ENCODE results near the gene SSBP3. TPM values are rescaled to one million over a fixed set of nuclear protein-coding genes. Genes with fewer than 3 reads are reported as not detected.

The SSBP3 gene
- total RNA-seq, 1 donor from 2014 or later, result 44.0 TPM

DNA sequence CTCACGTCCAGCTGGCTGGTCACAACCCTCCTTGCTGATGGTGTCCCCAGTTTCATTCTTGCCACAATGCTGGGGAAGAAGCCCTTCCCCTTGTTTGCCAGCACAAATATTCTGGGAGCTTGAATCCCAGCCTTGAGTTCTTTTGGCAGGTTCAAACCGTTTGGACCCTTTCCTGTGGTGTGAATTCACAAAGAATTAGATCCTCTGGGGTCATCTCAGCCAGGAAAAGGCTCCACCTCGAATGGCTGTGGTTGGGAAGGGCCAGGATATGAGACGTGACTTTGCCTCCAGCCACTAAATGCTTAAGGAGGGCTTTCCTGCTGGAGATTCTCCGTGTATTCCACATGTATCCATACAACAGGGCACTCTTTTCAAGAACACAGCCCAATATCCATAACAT lies 139.3 kb downstream of the SSBP3 start:
- ATAC-seq (no peak), DNase-seq (no peak)
- H3K4me1 ChIP-seq, result peaks cover 19% of the 10 kb centered on the region
- H3K4me3 ChIP-seq, result no peak overlapping the region
- TF ChIP-seq, protein P1, sequence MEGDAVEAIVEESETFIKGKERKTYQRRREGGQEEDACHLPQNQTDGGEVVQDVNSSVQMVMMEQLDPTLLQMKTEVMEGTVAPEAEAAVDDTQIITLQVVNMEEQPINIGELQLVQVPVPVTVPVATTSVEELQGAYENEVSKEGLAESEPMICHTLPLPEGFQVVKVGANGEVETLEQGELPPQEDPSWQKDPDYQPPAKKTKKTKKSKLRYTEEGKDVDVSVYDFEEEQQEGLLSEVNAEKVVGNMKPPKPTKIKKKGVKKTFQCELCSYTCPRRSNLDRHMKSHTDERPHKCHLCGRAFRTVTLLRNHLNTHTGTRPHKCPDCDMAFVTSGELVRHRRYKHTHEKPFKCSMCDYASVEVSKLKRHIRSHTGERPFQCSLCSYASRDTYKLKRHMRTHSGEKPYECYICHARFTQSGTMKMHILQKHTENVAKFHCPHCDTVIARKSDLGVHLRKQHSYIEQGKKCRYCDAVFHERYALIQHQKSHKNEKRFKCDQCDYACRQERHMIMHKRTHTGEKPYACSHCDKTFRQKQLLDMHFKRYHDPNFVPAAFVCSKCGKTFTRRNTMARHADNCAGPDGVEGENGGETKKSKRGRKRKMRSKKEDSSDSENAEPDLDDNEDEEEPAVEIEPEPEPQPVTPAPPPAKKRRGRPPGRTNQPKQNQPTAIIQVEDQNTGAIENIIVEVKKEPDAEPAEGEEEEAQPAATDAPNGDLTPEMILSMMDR (IDR thresholded peaks at IDR 0.05), result no peak
- H3K9me3 ChIP-seq, result no peaks in the 10 kb centered on the region
- no peaks in the 10 kb centered on the region for H3K27me3 ChIP-seq (ENCODE audit: low read depth)
- intact Hi-C loops (cut with DNase I), result no loop called here
- no peaks in the 10 kb centered on the region for H3K36me3 ChIP-seq
- H3K27ac ChIP-seq, result no peak overlapping the region

DNA sequence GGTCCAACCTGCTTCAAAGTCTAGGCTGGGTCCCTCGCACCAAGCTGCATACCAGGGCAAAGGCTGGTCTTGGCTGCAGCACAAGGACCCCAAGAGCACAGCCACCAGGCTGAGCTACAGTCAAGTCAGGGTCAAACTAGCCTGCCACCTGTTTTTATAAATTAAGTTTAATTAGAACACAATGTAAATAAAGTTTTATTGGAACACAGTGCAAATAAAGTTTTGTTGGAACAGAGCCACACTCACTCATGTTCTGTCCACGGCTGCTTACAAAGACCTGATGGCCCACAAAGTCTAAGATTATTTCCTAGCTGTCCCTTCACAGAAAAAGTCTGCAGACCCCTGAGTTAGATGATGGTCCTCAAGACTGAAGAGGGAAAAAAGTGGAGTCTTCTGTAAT lies 140.0 kb downstream of the SSBP3 start:
- no peaks in the 10 kb centered on the region for H3K9me3 ChIP-seq
- intact Hi-C loops (cut with DNase I), result no loop called here
- TF ChIP-seq, protein P1 (IDR thresholded peaks at IDR 0.05), result no peak
- H3K27ac ChIP-seq, result no peak overlapping the region
- DNase-seq (no peak), ATAC-seq (no peak)
- no peaks in the 10 kb centered on the region for H3K27me3 ChIP-seq (ENCODE audit: low read depth)
- peaks cover 15% of the 10 kb centered on the region for H3K4me1 ChIP-seq
- H3K36me3 ChIP-seq, result no peaks in the 10 kb centered on the region
- H3K4me3 ChIP-seq, result no peak overlapping the region

DNA sequence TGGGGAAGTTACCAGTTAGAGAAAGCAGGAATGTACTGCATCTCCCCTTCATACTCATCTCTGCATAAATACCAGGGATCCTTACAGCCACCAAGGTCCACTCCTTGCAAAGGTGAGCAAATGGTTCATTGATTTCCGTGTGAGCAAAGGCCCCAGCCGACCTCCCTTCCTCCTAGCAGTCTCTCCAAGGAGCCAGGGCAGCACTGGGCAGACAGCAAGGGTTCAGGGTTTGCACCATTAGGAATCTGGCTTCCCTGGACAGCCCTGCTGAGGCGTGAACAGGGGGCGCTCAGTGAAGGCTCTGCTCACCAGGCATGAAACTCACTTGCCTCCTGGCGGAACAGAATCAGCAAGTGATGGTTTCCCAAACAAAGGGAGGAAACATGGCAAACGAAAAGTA lies 140.5 kb downstream of the SSBP3 start:
- H3K36me3 ChIP-seq, result no peaks in the 10 kb centered on the region
- no peak for DNase-seq
- H3K27me3 ChIP-seq (ENCODE audit: low read depth), result no peaks in the 10 kb centered on the region
- TF ChIP-seq, protein P1 (IDR thresholded peaks at IDR 0.05), result no peak
- intact Hi-C loops (cut with DNase I), result no loop called here
- H3K4me3 ChIP-seq, result no peak overlapping the region
- peaks cover 15% of the 10 kb centered on the region for H3K4me1 ChIP-seq
- ATAC-seq, result no peak
- H3K9me3 ChIP-seq, result no peaks in the 10 kb centered on the region
- no peak overlapping the region for H3K27ac ChIP-seq

DNA sequence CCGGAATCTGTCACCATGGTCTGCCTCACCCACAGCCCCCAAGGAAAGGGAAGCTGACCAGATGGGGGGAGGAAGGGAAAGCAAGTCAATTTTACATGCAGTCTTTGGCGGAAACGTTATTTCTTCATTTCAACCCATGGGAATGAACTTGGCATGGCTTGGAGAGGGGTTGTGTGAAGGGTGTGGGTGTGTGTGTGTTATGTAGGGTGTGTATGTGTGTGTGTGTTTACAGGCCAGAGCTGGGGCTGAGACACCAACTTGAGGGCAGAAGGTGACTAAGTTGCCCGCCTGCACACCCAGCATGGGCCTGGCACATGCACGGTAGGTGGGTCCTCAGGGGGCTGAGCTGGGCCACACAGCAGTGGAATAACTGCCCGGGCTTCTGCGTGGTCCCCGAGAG lies 141.1 kb downstream of the SSBP3 start:
- DNase-seq (no peak), ATAC-seq (no peak)
- Histone ChIP-seq H3K27me3 (ENCODE audit: low read depth) (no peaks in the 10 kb centered on the region), H3K9me3 (no peaks in the 10 kb centered on the region), H3K27ac (no peak overlapping the region), H3K4me1 (peaks cover 15% of the 10 kb centered on the region), H3K36me3 (no peaks in the 10 kb centered on the region), H3K4me3 (no peak overlapping the region)
- TF ChIP-seq, protein P1 (IDR thresholded peaks at IDR 0.05), result no peak
- intact Hi-C loops (cut with DNase I), result no loop called here

DNA sequence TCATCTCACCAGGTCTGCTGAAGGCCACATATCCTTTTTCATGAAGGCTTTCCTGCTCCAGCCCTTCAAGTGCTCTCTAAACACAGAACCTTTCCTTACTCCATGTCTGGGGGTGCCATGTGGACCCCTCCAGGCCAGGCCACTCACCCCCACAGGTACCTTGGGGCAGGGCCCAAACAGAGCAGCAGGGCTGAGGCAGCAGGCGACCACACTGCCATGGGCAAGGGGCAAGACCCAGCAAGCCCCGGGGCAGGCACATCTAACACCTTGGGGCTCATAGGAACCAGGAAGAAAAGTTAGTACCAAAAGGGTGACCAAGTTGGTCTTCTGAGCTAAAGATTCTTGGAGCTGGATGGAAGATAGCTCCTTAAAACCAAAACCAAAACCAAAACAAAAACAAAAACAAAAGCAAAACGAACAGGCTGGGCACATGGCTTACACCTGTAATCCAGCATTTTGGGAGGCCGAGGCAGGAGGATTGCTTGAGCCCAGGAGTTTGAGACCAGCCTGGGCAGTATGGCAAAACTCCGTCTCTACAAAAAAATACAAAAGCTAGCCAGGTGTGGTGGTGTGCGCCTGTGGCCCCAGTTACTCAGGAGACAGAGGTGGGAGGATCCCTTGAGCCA lies 142.5 kb downstream of the SSBP3 start:
- H3K27ac ChIP-seq, result peak overlapping the region; percentile 18
- DNase-seq (no peak), ATAC-seq (no peak)
- H3K36me3 ChIP-seq, result no peaks in the 10 kb centered on the region
- no peaks in the 10 kb centered on the region for H3K27me3 ChIP-seq (ENCODE audit: low read depth)
- TF ChIP-seq, protein P1 (IDR thresholded peaks at IDR 0.05), result no peak
- intact Hi-C loops (cut with DNase I), result no loop called here
- peaks cover 15% of the 10 kb centered on the region for H3K4me1 ChIP-seq
- H3K9me3 ChIP-seq, result no peaks in the 10 kb centered on the region
- no peak overlapping the region for H3K4me3 ChIP-seq

Data from lower lobe of right lung (tissue), 2 donors.